Kidney epithelial cell (primary cell): ENCODE measurements around the gene C9orf153. TPM values are rescaled to one million over a fixed set of nuclear protein-coding genes. Genes with fewer than 3 reads are reported as not detected.

ENCODE experiments used
- DNase-seq: peaks from one replicate; pipeline ENCODE4 v3.0.0-alpha.2; 2010; ENCODE audit warnings: low read depth
- H3K27me3 ChIP-seq: 2 replicates; pipeline ENCODE4 v1.6.0; 2011; ENCODE audit warnings: low read length; ENCODE audit not compliant: control insufficient read depth, insufficient read depth
- H3K36me3 ChIP-seq: 2 replicates; pipeline ENCODE4 v1.5.1; 2011; ENCODE audit warnings: low read length; ENCODE audit not compliant: control insufficient read depth, insufficient read depth
- H3K4me3 ChIP-seq: 2 replicates; pipeline ENCODE4 v1.5.1; 2011; ENCODE audit warnings: low read depth, mild to moderate bottlenecking, control low read depth, low read length
- CTCF ChIP-seq: IDR thresholded peaks from 2 replicates; pipeline ENCODE4 v1.5.1; 2011; ENCODE audit warnings: mild to moderate bottlenecking, moderate library complexity, low read length, control low read depth, inconsistent platforms; ENCODE audit not compliant: insufficient read depth, poor library complexity, severe bottlenecking
- total RNA-seq: library from RNA; depleted of rRNA; stranded (reverse); fragments of >200 nt; gene quantifications from 2 replicates; pipeline ENCODE4 v1.2.3, GENCODE V29; 2015

C9orf153 gene
- total RNA-seq, 1 donor from 2014 or later, result not detected

GRCh38 chr9:86222667-86223066, 36.8 kb downstream of the C9orf153 start:
- no peak overlapping the region for H3K4me3 ChIP-seq

GRCh38 chr9:86219606-86220005, 39.9 kb downstream of the C9orf153 start:
- no peak for TF ChIP-seq CTCF
- no peak for DNase-seq
- H3K27me3 ChIP-seq, result no peaks in the 10 kb centered on the region
- H3K36me3 ChIP-seq, result no peaks in the 10 kb centered on the region
- no peak overlapping the region for H3K4me3 ChIP-seq

More at GRCh38 chr9:86222667-86223066, 36.8 kb downstream of the C9orf153 start:
- Histone ChIP-seq H3K36me3 (no peaks in the 10 kb centered on the region), H3K27me3 (no peaks in the 10 kb centered on the region)
- no peak for TF ChIP-seq CTCF
- no peak for DNase-seq

- no peak for TF ChIP-seq CTCF
- no peaks in the 10 kb centered on the region for H3K27me3 ChIP-seq
- H3K4me3 ChIP-seq, result no peak overlapping the region
- DNase-seq, result no peak
- no peaks in the 10 kb centered on the region for H3K36me3 ChIP-seq
Observed at GRCh38 chr9:86217076-86217755, 42.2 kb downstream of the C9orf153 start.

GRCh38 chr9:86207193-86207592, 52.3 kb downstream of the C9orf153 start:
- TF ChIP-seq CTCF, result no peak
- no peaks in the 10 kb centered on the region for H3K36me3 ChIP-seq

GRCh38 chr9:86202338-86202882, 57.0 kb downstream of the C9orf153 start:
- H3K36me3 ChIP-seq, result no peaks in the 10 kb centered on the region
- no peaks in the 10 kb centered on the region for H3K27me3 ChIP-seq
- peak; percentile 83 for TF ChIP-seq CTCF
- H3K4me3 ChIP-seq, result no peak overlapping the region
- no peak for DNase-seq

More at GRCh38 chr9:86207193-86207592, 52.3 kb downstream of the C9orf153 start:
- DNase-seq, result no peak
- no peaks in the 10 kb centered on the region for H3K27me3 ChIP-seq
- no peak overlapping the region for H3K4me3 ChIP-seq
